AG10803 (cell line): Measurements from ENCODE around the gene RBSN.
A peak's percentile ranks its signal among the peaks of the same experiment; 100 is the strongest.

Source experiments
- DNase-seq: peaks from one replicate; pipeline ENCODE4 v3.0.0; 2010; ENCODE audit warnings: low read depth
- H3K4me3 ChIP-seq: 2 replicates; pipeline ENCODE4 v1.5.1; 2011; ENCODE audit warnings: mild to moderate bottlenecking, low read length, control low read depth
- TF ChIP-seq, protein P1 (sequence below): conservative IDR thresholded peaks from 2 replicates; pipeline ENCODE4 v1.5.1; 2011; ENCODE audit warnings: mild to moderate bottlenecking, low read length, control low read depth, inconsistent platforms

The RBSN gene

DNA sequence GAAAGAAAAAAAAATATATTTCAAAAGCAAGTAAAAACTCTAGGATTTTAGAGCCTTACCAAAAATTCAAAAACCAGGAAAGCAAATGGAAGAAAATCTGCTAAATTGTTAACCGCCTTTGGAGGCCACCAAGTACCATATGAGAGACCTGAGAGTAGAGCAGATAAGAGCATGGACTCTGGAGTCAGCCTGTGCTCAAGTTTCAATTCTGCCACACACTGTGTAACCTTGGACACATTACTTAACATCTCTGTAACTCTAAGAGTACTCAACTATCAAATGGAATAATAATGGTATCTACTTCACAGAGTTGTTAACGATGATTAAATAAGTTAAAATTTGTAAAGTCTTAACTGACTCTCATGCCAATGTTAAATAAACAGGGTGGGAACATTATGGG, 12.7 kb downstream of the RBSN start:
- TF ChIP-seq, protein P1, sequence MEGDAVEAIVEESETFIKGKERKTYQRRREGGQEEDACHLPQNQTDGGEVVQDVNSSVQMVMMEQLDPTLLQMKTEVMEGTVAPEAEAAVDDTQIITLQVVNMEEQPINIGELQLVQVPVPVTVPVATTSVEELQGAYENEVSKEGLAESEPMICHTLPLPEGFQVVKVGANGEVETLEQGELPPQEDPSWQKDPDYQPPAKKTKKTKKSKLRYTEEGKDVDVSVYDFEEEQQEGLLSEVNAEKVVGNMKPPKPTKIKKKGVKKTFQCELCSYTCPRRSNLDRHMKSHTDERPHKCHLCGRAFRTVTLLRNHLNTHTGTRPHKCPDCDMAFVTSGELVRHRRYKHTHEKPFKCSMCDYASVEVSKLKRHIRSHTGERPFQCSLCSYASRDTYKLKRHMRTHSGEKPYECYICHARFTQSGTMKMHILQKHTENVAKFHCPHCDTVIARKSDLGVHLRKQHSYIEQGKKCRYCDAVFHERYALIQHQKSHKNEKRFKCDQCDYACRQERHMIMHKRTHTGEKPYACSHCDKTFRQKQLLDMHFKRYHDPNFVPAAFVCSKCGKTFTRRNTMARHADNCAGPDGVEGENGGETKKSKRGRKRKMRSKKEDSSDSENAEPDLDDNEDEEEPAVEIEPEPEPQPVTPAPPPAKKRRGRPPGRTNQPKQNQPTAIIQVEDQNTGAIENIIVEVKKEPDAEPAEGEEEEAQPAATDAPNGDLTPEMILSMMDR = no peak
- no peak for DNase-seq
- no peak overlapping the region for H3K4me3 ChIP-seq

GRCh38 chr3:15083252-15083651, 15.7 kb downstream of the RBSN start:
- no peak for DNase-seq
- TF ChIP-seq, protein P1 = no peak

DNA sequence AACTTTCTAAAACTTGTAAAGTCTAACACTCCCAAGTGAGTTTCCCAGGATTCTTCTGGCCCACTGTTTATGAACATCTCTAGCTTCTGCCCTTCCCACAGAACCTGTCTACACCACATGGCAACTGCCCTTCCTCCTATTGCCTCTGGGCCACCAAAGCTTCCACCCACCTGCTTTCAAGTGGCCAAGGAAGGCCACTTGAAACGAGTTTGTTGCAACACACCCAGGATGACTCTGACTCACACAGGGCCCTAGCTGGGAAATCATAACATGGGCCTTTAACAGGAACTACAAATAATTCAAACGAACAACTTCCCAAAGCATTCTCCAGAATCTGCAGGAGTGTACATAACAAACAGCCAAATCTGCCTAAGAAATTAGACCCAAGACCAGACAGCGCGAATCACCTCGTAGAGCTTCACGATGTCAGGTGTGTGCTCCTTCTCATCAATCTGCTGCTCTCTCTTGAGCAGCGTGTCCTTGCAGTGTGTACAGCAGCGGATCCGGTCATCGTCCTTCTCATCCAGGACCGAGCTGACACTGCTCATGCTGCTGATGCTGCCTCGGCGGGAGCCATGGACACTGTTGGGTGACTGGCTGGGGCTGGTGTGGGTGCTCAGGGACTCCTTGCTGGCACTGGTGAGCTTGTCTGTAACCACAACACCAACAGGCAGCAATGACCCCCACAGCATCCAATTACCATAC, 16.8 kb downstream of the RBSN start:
- no peak overlapping the region for H3K4me3 ChIP-seq
- TF ChIP-seq, protein P1 = no peak
- peak; percentile 16 for DNase-seq

More at GRCh38 chr3:15083252-15083651, 15.7 kb downstream of the RBSN start:
- H3K4me3 ChIP-seq = no peak overlapping the region

DNA sequence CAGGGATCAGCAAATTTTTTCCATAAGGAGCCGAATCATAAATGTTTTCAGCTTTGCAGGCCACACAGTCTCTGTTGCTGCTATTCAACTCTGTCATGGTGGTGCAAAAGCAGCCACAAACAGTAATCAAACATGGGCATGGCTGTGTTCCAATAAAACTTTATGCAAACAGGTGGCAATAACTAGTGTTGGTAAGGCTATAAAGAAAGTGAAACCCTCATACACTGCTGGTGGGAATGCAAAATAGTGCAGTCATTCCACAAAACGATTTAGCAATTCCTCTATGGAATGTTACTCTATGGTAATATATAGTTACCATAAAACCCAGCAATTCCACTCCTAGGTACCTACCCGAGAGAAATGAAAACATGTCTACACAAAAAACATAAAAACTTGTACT, 19.9 kb downstream of the RBSN start:
- no peak overlapping the region for H3K4me3 ChIP-seq
- TF ChIP-seq, protein P1 = no peak
- DNase-seq = no peak

- TF ChIP-seq, protein P1 = no peak
- H3K4me3 ChIP-seq = no peak overlapping the region
Observed at GRCh38 chr3:15074500-15074899, 24.4 kb downstream of the RBSN start.

DNA sequence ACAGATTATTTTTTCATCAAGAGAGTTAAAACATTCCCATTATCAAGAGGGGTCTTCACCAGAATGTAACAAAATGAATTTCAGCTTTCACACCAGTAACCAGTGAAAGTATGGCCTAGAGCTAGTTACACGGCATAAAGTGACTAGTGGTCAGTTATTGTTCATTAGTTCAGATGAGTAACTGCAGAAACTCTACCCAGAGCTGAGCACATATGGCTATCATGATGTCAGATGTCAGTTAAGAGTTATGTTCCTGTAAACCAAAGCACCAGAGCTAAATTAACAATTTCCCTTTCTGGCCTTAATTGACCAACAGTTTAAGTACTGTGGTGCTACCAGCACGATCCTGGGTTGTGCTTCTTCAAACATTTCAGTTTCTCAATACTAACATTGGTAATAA, 27.2 kb downstream of the RBSN start:
- TF ChIP-seq, protein P1 = no peak
- peak; percentile 17 for DNase-seq
- H3K4me3 ChIP-seq = no peak overlapping the region

More at GRCh38 chr3:15074500-15074899, 24.4 kb downstream of the RBSN start:
- no peak for DNase-seq

DNA sequence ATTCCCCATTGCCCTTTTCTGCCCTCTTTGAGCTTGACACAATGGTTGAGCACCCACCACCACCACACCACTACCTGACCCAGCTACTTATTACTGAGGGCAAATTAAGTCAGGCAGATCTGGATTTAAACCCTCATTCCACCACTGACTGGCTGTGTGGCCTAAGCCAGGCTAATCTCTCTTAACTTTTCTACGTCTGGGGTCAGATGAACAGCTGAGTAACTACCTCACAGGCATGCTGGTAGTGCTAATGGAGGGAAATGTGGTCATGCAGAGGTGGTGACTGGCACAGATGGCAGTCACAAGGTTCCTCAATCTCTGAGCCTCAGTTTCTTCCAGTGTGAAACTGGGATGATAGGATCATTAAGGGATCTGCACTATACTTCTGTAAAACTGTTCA, 29.5 kb downstream of the RBSN start:
- DNase-seq = no peak
- H3K4me3 ChIP-seq = no peak overlapping the region
- TF ChIP-seq, protein P1 = no peak
